ENCODE data around the gene ATN1.

- TF ChIP-seq CTCF (conservative IDR thresholded peaks at IDR 0.05 in 1 of 2, IDR thresholded peaks at IDR 0.05 in 1 of 2; ENCODE audit: low read depth in 1 of 2, low read length in 2 of 2) (no peak), EZH2 (IDR thresholded peaks at IDR 0.05; ENCODE audit: low read length, missing control alignments) (no peak)
Observed at GRCh38 chr12:6932766-6933165, 5.0 kb downstream of the ATN1 start.

Data from fibroblast of lung (primary cell).